Stimulated activated CD4-positive, alpha-beta T cell treated with anti-CD3 and anti-CD28 coated beads, Interleukin-1b, Interleukin-23, amount 100 ng/mL, for 1 hour (primary cell): ENCODE data around the gene BBC3.
"Not testable (repeated sequence)": the region's sequence is repeated elsewhere in the genome, so short reads cannot be mapped to it uniquely, and the experiment has no call there.

Experiments
- DNase-seq, 2 donors: peaks; one replicate each; pipeline ENCODE4 v3.0.0-alpha.2; 2020; ENCODE audit warnings: low read depth in 2 of 2

The BBC3 gene

GRCh38 chr19:47230921-47231214 is at the start of gene BBC3:
Gene BBC3 (minus strand): TSS chr19:47231199. CDS start chr19:47228431, 2,768 bp downstream.
- no peak for DNase-seq

- peak in 1 of 2 donors; percentile 35 for DNase-seq
Measured at GRCh38 chr19:47280183-47280797, 49.3 kb upstream of the BBC3 start.

GRCh38 chr19:47276513-47276912 is 45.5 kb upstream of the BBC3 start:
- not testable (repeated sequence) for DNase-seq

- no peak for DNase-seq
Measured at GRCh38 chr19:47275791-47276461, 44.9 kb upstream of the BBC3 start.

GRCh38 chr19:47274891-47275761 is 44.1 kb upstream of the BBC3 start:
- DNase-seq = no peak

- peak; percentile 100 for DNase-seq
Measured at GRCh38 chr19:47274071-47274890, 43.3 kb upstream of the BBC3 start, which contains the start of gene INAFM1. Gene INAFM1 (plus strand): TSS chr19:47274885. CDS start chr19:47274920, 35 bp downstream.

- DNase-seq = peak; percentile 78 to 79
Measured at GRCh38 chr19:47273313-47274070, 42.5 kb upstream of the BBC3 start.

- peak in 1 of 2 donors; percentile 37 for DNase-seq
Measured at GRCh38 chr19:47272448-47273312, 41.7 kb upstream of the BBC3 start.

- DNase-seq = no peak
Measured at GRCh38 chr19:47271949-47272348, 41.0 kb upstream of the BBC3 start.

GRCh38 chr19:47270408-47270807 is 39.4 kb upstream of the BBC3 start:
- DNase-seq = no peak

GRCh38 chr19:47269596-47269995 is 38.6 kb upstream of the BBC3 start:
- DNase-seq = no peak

- no peak for DNase-seq
Measured at GRCh38 chr19:47268028-47268427, 37.0 kb upstream of the BBC3 start.

GRCh38 chr19:47267350-47267759 is 36.4 kb upstream of the BBC3 start:
- no peak for DNase-seq

GRCh38 chr19:47266401-47266941 is 35.5 kb upstream of the BBC3 start:
- DNase-seq = no peak

GRCh38 chr19:47264629-47265028 is 33.6 kb upstream of the BBC3 start:
- DNase-seq = no peak

- DNase-seq = not testable (repeated sequence)
Measured at GRCh38 chr19:47261946-47262793, 31.2 kb upstream of the BBC3 start.

- no peak for DNase-seq
Measured at GRCh38 chr19:47260476-47260875, 29.5 kb upstream of the BBC3 start.

GRCh38 chr19:47258895-47259555 is 28.0 kb upstream of the BBC3 start:
- DNase-seq = no peak
